Activated naive CD4-positive, alpha-beta T cell treated with anti-CD3 and anti-CD28 coated beads for 36 hours (primary cell): Measurements from ENCODE around the gene CRMP1. TPM values are rescaled to one million over a fixed set of nuclear protein-coding genes. Genes with fewer than 3 reads are reported as not detected.

Experiments used
- CTCF ChIA-PET: fragments of 350-600 bp; sonication (Branson Sonifier 250); formaldehyde crosslinking; loops from one replicate; lab custom pipeline; 2021; ENCODE audit warnings: antibody characterized with exemption; lab: Charles Lee
- DNase-seq: peaks from one replicate; pipeline ENCODE4 v3.0.0-alpha.2; 2020
- H3K27ac Mint-ChIP-seq: one replicate; pipeline ENCODE4 v1.8.0; 2021; ENCODE audit warnings: mild to moderate bottlenecking, mixed read lengths
- H3K27me3 Mint-ChIP-seq: one replicate; pipeline ENCODE4 v1.8.0; 2021; ENCODE audit warnings: low read depth, mixed read lengths
- H3K36me3 Mint-ChIP-seq: one replicate; pipeline ENCODE4 v1.8.0; 2021; ENCODE audit warnings: low read depth, mixed read lengths
- H3K4me1 Mint-ChIP-seq: one replicate; pipeline ENCODE4 v1.8.0; 2021; ENCODE audit warnings: low read depth, mixed read lengths
- H3K4me3 Mint-ChIP-seq: one replicate; pipeline ENCODE4 v1.8.0; 2021; ENCODE audit warnings: mild to moderate bottlenecking, moderate library complexity, mixed read lengths
- H3K9me3 Mint-ChIP-seq: one replicate; pipeline ENCODE4 v1.8.0; 2021; ENCODE audit warnings: mixed read lengths
- intact Hi-C: fragments of 100-400 bp; cut with micrococcal nuclease; formaldehyde crosslinking; loops from one replicate; pipeline ENCODE4 v1.15.1; 2023
- total RNA-seq, 2 experiments: library from RNA; stranded (reverse); gene quantifications; one replicate each; pipeline ENCODE4 v1.2.3, GENCODE V29; 2021

The CRMP1 gene
- total RNA-seq, 2 experiments from 2014 or later, result not detected

GRCh38 chr4:5802565-5802964 lies 90.3 kb downstream of the CRMP1 start:
- Mint-ChIP-seq H3K27me3 (no peaks in the 10 kb centered on the region), H3K9me3 (no peaks in the 10 kb centered on the region), H3K36me3 (no peaks in the 10 kb centered on the region), H3K4me1 (no peaks in the 10 kb centered on the region), H3K27ac (no peak overlapping the region), H3K4me3 (no peak overlapping the region)
- CTCF ChIA-PET, result no interaction called here
- no peak for DNase-seq
- intact Hi-C loops, result no loop called here

- Mint-ChIP-seq H3K27me3 (no peaks in the 10 kb centered on the region), H3K4me1 (no peaks in the 10 kb centered on the region), H3K36me3 (no peaks in the 10 kb centered on the region), H3K27ac (no peak overlapping the region), H3K4me3 (no peak overlapping the region), H3K9me3 (no peaks in the 10 kb centered on the region)
- no peak for DNase-seq
- intact Hi-C loops, result no loop called here
- CTCF ChIA-PET, result no interaction called here
These were observed 91.2 kb downstream of the CRMP1 start for GRCh38 chr4:5801696-5802095.

GRCh38 chr4:5800496-5800895 lies 92.4 kb downstream of the CRMP1 start:
- no peaks in the 10 kb centered on the region for H3K36me3 Mint-ChIP-seq
- no peaks in the 10 kb centered on the region for H3K27me3 Mint-ChIP-seq
- CTCF ChIA-PET, result no interaction called here
- no peak overlapping the region for H3K4me3 Mint-ChIP-seq
- no peak for DNase-seq
- peaks cover 3% of the 10 kb centered on the region for H3K9me3 Mint-ChIP-seq
- intact Hi-C loops, result no loop called here
- H3K27ac Mint-ChIP-seq, result no peak overlapping the region
- no peaks in the 10 kb centered on the region for H3K4me1 Mint-ChIP-seq

- CTCF ChIA-PET, result no interaction called here
- Mint-ChIP-seq H3K9me3 (peaks cover 3% of the 10 kb centered on the region), H3K36me3 (no peaks in the 10 kb centered on the region)
These were observed 93.5 kb downstream of the CRMP1 start for GRCh38 chr4:5799406-5799805.

DNA sequence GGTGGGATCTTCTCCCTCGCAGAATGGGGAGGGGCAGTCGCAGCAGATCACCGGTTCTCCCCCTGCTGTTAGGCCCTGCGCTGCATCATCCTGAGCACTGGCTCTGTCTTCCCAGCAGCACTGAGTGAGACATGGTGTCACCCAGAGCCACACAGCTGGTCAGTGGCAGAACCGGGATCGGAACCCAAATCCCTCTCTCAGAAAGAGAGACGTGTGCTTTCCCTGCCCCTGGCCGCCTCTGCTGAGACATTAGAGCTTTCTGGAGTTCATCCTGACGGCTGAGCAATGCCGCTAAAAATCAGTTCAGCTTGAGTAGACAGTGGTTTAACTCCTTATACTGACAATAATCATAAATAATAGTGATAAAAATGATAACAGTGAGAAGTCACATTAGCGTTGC lies 93.9 kb downstream of the CRMP1 start:
- H3K36me3 Mint-ChIP-seq, result no peaks in the 10 kb centered on the region
- CTCF ChIA-PET, result no interaction called here
- no peak overlapping the region for H3K27ac Mint-ChIP-seq
- intact Hi-C loops, result loop anchor here (10.0 kb wide), 1 partner anchor 1314 kb away; no protein-coding TSS in a partner anchor
- DNase-seq, result no peak
- H3K9me3 Mint-ChIP-seq, result peaks cover 3% of the 10 kb centered on the region
- H3K4me1 Mint-ChIP-seq, result no peaks in the 10 kb centered on the region
- H3K27me3 Mint-ChIP-seq, result no peaks in the 10 kb centered on the region
- H3K4me3 Mint-ChIP-seq, result no peak overlapping the region

More at GRCh38 chr4:5799406-5799805, 93.5 kb downstream of the CRMP1 start:
- Mint-ChIP-seq H3K4me1 (no peaks in the 10 kb centered on the region), H3K4me3 (no peak overlapping the region), H3K27ac (no peak overlapping the region), H3K27me3 (no peaks in the 10 kb centered on the region)
- intact Hi-C loops, result loop anchor here (10.0 kb wide), 1 partner anchor 1315 kb away; no protein-coding TSS in a partner anchor
- no peak for DNase-seq

DNA sequence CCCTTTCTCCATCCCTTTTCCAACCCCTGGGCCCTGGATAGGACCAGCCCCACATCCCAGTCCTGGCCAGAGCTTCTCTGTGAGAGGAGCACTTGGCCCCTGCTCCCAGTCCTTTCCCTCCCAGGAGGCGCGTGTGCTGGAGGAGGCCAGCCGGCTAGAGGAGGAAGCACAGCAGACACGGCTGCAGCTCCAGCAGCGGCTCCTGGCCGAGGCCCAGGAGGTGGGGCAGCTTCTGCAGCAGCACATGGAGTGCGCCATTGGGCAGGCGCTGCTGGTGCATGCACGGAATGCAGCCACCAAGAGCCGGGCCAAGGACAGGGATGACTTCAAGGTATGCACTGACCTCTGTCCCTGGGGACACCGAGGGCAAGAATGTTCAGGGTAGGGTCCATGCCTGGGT lies 94.4 kb downstream of the CRMP1 start:
- Mint-ChIP-seq H3K36me3 (no peaks in the 10 kb centered on the region), H3K4me1 (no peaks in the 10 kb centered on the region), H3K27ac (no peak overlapping the region), H3K27me3 (no peaks in the 10 kb centered on the region), H3K9me3 (peaks cover 3% of the 10 kb centered on the region), H3K4me3 (no peak overlapping the region)
- DNase-seq, result no peak
- intact Hi-C loops, result loop anchor here (10.0 kb wide), 1 partner anchor 1314 kb away; no protein-coding TSS in a partner anchor
- CTCF ChIA-PET, result no interaction called here

DNA sequence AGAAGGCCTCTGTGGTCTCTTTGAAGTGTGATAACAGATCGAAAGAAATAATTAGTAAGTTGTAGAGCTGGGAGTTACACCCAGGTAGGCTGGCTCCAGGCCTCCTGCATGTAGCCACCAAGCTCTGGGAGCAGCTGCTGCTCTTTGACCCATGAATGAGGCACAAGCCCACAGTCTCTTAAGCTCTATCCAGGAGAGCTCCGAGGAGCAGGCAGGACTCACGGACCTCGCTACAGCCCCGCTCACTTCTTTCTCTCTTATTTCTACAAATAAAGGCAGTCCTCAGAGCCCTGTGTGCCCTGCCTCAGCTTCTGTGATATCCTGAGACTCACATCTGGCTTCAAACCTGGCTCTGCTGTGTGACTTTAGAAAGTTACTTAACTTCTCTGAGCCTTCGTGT lies 95.0 kb downstream of the CRMP1 start:
- H3K9me3 Mint-ChIP-seq, result peaks cover 3% of the 10 kb centered on the region
- H3K4me1 Mint-ChIP-seq, result no peaks in the 10 kb centered on the region
- no peak overlapping the region for H3K27ac Mint-ChIP-seq
- DNase-seq, result no peak
- H3K27me3 Mint-ChIP-seq, result no peaks in the 10 kb centered on the region
- CTCF ChIA-PET, result no interaction called here
- intact Hi-C loops, result loop anchor here (10.0 kb wide), 1 partner anchor 1313 kb away; no protein-coding TSS in a partner anchor
- H3K36me3 Mint-ChIP-seq, result no peaks in the 10 kb centered on the region
- no peak overlapping the region for H3K4me3 Mint-ChIP-seq

DNA sequence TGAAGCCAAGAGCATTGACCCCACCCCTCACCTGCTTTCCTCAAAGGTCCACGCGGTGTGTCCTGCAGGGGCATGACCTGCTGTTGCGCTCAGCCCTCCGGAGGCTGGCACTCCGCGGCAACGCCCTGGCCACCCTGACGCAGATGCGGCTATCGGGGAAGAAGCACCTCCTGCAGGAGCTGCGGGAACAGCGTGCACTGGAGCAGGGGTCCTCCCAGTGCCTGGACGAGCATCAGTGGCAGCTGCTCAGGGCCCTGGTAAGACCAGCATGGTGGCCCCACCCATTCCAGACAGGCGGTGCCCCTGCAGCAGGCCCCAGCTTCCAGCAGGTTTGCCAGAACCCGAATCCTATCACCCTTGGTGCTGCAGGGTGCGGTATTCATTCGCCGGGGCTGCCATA lies 95.9 kb downstream of the CRMP1 start:
- Mint-ChIP-seq H3K36me3 (no peaks in the 10 kb centered on the region), H3K9me3 (peaks cover 3% of the 10 kb centered on the region), H3K27ac (no peak overlapping the region), H3K4me1 (no peaks in the 10 kb centered on the region), H3K27me3 (no peaks in the 10 kb centered on the region), H3K4me3 (no peak overlapping the region)
- intact Hi-C loops, result loop anchor here (10.0 kb wide), 1 partner anchor 1312 kb away; no protein-coding TSS in a partner anchor
- no peak for DNase-seq
- CTCF ChIA-PET, result no interaction called here

- peaks cover 3% of the 10 kb centered on the region for H3K9me3 Mint-ChIP-seq
- no peaks in the 10 kb centered on the region for H3K27me3 Mint-ChIP-seq
- intact Hi-C loops, result loop anchor here (10.0 kb wide), 1 partner anchor 1311 kb away; no protein-coding TSS in a partner anchor
- no peak overlapping the region for H3K27ac Mint-ChIP-seq
- CTCF ChIA-PET, result no interaction called here
- H3K36me3 Mint-ChIP-seq, result no peaks in the 10 kb centered on the region
- H3K4me3 Mint-ChIP-seq, result no peak overlapping the region
- no peak for DNase-seq
- no peaks in the 10 kb centered on the region for H3K4me1 Mint-ChIP-seq
These were observed 97.3 kb downstream of the CRMP1 start for GRCh38 chr4:5795580-5795979.

GRCh38 chr4:5793514-5793913 lies 99.4 kb downstream of the CRMP1 start:
- CTCF ChIA-PET, result no interaction called here
- Mint-ChIP-seq H3K9me3 (peaks cover 3% of the 10 kb centered on the region), H3K27me3 (peaks cover 1% of the 10 kb centered on the region), H3K4me1 (no peaks in the 10 kb centered on the region), H3K4me3 (no peak overlapping the region), H3K27ac (no peak overlapping the region), H3K36me3 (no peaks in the 10 kb centered on the region)
- DNase-seq, result no peak
- intact Hi-C loops, result loop anchor here (10.0 kb wide), 1 partner anchor 1309 kb away; no protein-coding TSS in a partner anchor

GRCh38 chr4:5791654-5792053 lies 101.2 kb downstream of the CRMP1 start:
- no peaks in the 10 kb centered on the region for H3K4me1 Mint-ChIP-seq
- H3K27ac Mint-ChIP-seq, result no peak overlapping the region
- intact Hi-C loops, result loop anchor here (10.0 kb wide), 1 partner anchor 1307 kb away; no protein-coding TSS in a partner anchor
- H3K9me3 Mint-ChIP-seq, result peaks cover 3% of the 10 kb centered on the region
- no peaks in the 10 kb centered on the region for H3K36me3 Mint-ChIP-seq
- CTCF ChIA-PET, result no interaction called here
- no peak overlapping the region for H3K4me3 Mint-ChIP-seq
- no peak for DNase-seq
- H3K27me3 Mint-ChIP-seq, result peaks cover 3% of the 10 kb centered on the region

DNA sequence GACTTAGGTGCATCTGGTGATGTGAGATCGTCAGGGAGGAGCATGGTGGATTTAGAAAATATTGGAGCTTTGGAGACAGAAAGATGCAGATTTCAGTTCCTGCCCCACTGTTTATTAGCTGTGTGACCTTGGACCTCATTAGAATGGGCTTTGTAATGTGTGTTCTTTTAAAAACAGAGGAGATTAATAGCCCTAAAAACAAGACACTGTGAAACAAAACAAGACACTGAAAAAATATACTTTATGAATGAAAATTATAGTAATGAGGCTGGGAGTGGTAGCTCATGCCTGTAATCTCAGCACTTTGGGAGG lies 102.4 kb downstream of the CRMP1 start:
- H3K4me3 Mint-ChIP-seq, result no peak overlapping the region
- H3K36me3 Mint-ChIP-seq, result no peaks in the 10 kb centered on the region
- H3K27me3 Mint-ChIP-seq, result peaks cover 3% of the 10 kb centered on the region
- CTCF ChIA-PET, result interaction anchor here (0.6 kb wide), 1 partner anchor 15 kb away, joined by 3 read pairs; no protein-coding TSS in a partner anchor
- intact Hi-C loops, result loop anchor here (10.0 kb wide), 1 partner anchor 1306 kb away; no protein-coding TSS in a partner anchor
- DNase-seq, result no peak
- no peaks in the 10 kb centered on the region for H3K9me3 Mint-ChIP-seq
- no peaks in the 10 kb centered on the region for H3K4me1 Mint-ChIP-seq
- no peak overlapping the region for H3K27ac Mint-ChIP-seq

- CTCF ChIA-PET, result no interaction called here
- intact Hi-C loops, result no loop called here
- Mint-ChIP-seq H3K4me3 (no peak overlapping the region), H3K27ac (no peak overlapping the region), H3K27me3 (peaks cover 3% of the 10 kb centered on the region), H3K9me3 (no peaks in the 10 kb centered on the region), H3K36me3 (no peaks in the 10 kb centered on the region), H3K4me1 (no peaks in the 10 kb centered on the region)
- no peak for DNase-seq
These were observed 103.7 kb downstream of the CRMP1 start for GRCh38 chr4:5789141-5789540.
